Mesenteric fat pad (tissue), 1 donor: ENCODE results near the gene MICALL2. TPM values are rescaled to one million over a fixed set of nuclear protein-coding genes. Genes with fewer than 3 reads are reported as not detected.

Source experiments
- DNase-seq: peaks from one replicate; pipeline ENCODE4 v3.0.0-alpha.2; 2020; ENCODE audit warnings: low spot score
- long read RNA-seq: library from polyadenylated mRNA; unstranded; transcript quantifications from one replicate; pipeline ENCODE4 v2.0.0, GENCODE V29; 2020
- total RNA-seq: library from RNA; stranded (reverse); fragmentation: NEBNext Ultra II Directional; extraction: Animal tissue kit (Norgen Biotek cat#: 25700); gene quantifications from one replicate; pipeline ENCODE4 v1.2.1, GENCODE V29; 2021
- donor health status: DM: yes; HTN: yes; CAD: no.

Gene MICALL2
- total RNA-seq, result 28.2 TPM
- long read RNA-seq, partial matches to known transcripts, result 12 of 25 reads
- long read RNA-seq, other reads (novel, unspliced or antisense), result 8 of 25 reads

- peak; percentile 95 for DNase-seq
Observed at GRCh38 chr7:1458683-1459511, at the start of gene MICALL2. MICALL2 (minus strand) TSS chr7:1459470; CDS start chr7:1459326, 144 bp downstream.

DNA sequence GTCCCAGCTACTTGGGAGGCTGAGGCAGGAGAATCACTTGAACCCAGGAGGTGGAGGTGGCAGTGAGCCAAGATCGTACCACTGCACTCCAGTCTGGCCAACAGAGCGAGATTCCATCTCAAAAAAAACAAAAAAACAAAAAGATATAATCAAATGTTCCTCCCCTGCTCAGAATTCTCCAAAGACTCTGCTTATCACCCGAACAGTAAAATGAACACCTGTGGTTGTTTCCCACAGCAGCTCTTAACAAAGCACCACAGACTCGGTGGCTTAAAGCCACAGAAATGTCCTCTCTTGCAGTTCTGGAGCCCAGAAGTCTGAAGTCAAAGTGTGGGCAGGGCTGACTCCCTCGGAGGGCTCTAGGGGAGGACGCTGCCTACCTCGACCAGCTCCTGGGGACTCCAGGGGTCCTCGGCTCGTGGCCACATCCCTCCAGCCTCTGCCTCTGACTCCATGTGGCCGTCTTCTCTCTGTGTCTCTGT lies 49.0 kb upstream of the MICALL2 start:
- no peak for DNase-seq

DNA sequence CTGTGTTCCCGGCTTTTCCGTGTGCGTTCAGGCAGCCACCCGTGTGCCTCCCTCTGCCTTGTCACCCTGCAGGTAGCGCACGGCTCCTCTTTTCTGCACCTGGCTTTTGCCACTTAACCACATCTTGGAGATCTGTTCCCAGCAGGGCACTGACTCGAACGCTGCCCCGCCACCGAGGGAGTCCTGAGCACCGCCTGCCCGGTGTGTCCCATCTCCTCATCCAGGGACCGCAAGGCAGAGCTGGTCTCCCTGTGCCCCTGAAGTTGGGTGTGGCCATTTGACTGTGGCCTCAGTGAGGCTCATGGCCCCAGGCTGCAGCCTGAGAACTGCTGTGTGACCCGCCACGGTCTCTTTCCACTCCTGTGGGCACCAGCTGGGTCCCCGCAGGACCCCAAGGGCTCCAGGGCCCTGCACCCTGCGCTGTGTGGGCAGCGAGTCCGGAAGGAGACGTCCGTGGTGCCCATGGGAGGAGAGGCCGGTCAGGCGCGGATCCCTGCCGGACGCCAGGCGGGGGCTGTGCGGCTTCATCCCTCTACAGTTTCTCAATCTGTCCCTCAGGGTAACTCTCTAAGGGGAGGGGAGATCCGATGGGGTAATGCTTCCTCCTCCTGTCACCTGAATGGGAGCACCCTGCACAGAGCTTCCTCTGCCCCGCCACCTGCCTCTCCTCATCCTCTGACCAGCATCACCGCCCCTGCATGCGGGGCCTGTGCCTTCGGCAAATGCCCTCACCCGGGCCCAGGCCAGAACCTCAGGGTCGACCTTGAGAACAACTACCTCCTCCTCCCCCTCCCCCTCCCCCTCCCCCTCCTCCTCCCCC lies 46.7 kb upstream of the MICALL2 start:
- no peak for DNase-seq

DNA sequence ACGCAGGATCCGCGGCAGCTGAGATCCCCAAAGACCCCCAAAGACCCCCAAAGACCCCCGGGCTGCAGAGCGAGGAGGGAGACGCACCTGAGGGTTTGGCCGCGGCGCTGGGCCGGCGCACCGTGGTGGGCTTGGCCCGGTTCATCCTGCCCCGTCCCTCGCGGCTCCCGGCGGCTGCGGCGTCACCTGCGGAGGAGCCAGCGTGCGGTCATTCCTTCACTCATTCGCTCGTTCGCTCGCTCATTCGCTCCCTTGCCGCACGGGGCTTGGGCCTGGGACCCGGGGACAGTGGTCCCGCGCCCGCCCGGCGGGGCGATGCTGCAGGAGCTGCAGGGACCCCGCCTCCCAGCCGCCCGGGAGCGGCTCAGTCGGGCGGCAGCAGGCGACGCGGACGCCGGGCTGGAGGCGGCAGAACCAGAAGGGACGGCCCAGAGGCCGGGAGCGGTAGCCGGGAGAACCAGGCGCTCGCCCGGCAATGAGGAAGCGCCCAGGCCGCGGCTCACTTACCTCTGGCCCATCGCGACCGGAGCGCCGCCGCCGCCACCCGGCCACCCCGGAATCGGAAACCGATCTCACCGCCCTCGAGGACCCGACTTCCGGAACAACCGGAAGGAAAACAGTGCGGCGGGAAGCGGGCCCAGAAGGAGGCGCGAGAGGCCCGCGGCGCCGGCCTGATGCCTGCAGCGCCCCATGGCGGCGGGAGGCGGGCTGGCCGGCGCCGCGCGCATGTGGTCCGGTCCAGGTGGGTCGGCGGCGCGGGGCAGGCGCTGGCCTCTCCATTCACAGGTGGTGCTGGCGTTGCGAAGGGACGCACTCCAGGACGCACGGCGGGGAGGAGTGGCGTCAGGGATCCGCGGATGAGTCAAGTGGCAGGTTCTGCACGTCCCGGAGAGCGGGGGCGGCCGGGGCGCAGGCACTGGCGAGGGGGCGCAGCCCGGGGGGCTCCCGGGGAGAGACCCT lies 44.8 kb upstream of the MICALL2 start, which contains the start of gene INTS1:
INTS1 (minus strand) TSS at position 574 of the 960 bp plus-strand sequence; CDS start at position 145, 429 bp downstream.
- DNase-seq, result peak; percentile 97

DNA sequence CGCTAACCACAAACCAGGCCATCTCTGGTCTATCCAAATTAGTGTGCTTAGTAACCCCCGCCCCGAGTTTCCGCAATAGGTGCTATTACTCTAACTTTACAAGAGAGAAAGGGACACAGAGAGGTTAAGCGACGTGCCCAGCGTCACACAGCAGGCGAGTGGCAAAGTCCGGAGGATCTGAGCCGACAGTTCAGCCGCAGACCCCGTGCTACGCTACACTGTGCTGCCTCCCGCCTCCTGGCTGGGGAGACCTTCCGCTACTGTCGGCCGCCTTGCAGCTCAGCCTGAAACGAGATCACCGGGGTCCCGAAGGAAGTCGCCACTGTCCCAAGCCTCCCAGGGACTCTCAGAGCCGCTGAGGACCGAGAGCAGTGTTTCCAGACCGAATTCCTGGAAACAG lies 44.1 kb upstream of the MICALL2 start:
- no peak for DNase-seq

- no peak for DNase-seq
Observed at GRCh38 chr7:1502845-1503244, 43.6 kb upstream of the MICALL2 start.

GRCh38 chr7:1501487-1502270 lies 42.4 kb upstream of the MICALL2 start:
- no peak for DNase-seq

GRCh38 chr7:1500064-1500807 lies 41.0 kb upstream of the MICALL2 start:
- DNase-seq, result no peak

- no peak for DNase-seq
Observed at GRCh38 chr7:1499367-1500029, 40.2 kb upstream of the MICALL2 start.

- DNase-seq, result no peak
Observed at GRCh38 chr7:1498370-1499305, 39.4 kb upstream of the MICALL2 start.

DNA sequence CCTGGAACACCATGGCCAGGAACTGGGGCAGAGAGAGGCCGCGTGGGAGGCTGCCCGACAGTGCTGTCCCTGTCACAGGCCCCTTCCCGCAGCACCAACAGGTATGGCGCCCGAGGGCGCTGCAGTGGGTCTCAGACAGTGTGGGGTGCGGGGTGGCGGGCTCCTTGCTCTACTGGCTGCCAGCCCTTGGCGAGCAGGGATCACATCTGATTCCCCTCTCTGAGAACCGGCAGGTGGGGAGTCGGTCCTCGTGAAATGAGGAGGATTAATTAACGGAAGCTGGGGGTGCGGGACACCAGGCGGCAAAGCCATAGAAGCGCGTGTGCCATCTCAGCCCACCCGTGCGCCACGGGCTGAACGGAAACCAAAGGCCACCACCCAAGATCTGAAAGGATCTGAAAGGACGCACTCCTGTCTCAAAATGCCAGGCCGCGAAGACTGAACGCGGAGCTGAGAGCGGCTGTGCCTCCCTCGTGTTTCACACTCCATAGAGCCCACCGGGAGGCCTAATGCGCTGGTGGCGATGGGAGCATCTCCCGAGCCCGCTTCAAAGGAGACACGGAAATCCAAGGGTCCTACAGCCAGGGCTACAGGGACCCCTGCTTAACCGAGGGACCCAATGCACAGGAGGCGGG lies 38.1 kb upstream of the MICALL2 start:
- DNase-seq, result no peak

DNA sequence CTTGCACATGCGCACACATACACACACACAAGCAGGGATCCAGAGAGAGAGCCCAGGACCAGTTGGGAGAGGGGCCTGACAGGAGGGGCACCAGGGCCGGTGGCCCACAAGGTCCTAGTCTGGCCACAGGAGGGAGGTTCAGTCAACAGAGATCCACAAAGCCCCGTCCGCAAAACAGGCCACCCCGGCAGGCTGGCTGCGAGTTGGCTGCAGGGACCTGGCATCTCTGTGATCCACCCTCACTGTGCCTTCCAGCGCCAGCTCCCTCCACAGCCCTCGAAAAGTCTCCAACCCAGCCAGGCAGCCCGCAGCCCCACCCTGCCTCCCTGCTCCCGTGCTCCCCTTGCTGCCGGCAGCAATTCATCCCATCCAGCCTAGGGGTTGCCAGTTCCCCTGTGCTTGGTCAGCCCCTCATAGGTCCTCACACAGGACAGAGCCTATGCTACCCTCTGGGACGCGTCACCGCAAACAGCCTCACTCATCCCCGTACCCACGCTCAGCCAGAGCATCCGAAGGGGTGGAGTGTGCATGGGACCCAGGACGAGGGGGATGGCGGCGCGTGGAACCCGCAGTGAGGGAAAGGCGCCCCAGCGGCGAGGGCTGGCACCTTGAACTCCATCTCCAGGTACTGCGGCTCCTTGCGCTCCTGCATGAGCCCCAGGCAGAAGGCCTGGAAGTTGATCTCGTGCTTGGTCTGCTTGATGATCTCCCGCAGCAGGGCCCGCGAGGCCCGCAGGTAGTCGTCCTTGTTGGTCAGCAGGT lies 37.4 kb upstream of the MICALL2 start:
- no peak for DNase-seq

GRCh38 chr7:1495564-1496242 lies 36.4 kb upstream of the MICALL2 start:
- DNase-seq, result no peak

- DNase-seq, result no peak
Observed at GRCh38 chr7:1494866-1495563, 35.7 kb upstream of the MICALL2 start.

DNA sequence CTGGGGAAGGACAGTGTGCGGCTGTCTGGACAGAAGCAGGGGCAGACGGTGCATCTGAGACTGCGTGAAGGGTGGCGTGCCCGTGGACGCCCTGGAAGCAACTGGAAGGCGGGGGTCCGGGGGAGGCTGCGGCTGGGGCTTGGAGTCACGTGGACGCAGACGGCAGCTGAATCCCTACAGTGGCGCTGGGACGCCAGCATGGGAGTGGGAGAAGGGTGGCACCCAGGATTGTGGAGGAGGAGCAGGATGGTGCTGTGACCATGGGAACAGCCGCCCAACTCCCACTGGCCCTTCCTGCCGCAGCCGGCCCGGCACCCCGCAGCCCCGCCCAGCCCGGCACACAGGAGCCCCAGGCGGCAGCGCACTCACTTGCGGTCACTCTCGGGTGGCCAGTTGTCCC lies 35.2 kb upstream of the MICALL2 start:
- no peak for DNase-seq
